HepG2 (cell line): ENCODE measurements around the gene MAP2K2. TPM values are rescaled to one million over a fixed set of nuclear protein-coding genes. Genes with fewer than 3 reads are reported as not detected.

Source experiments
- CBFB ChIP-seq: sonication (generic); formaldehyde crosslinking; IDR thresholded peaks from 2 replicates; pipeline ENCODE4 v1.4.0; 2020; ENCODE audit warnings: missing genetic modification reagents
- CCDC6 ChIP-seq: sonication (generic); formaldehyde crosslinking; IDR thresholded peaks from 2 replicates; pipeline ENCODE4 v1.8.1; 2022; ENCODE audit warnings: mild to moderate bottlenecking, missing genetic modification reagents, moderate library complexity
- HMG20B ChIP-seq: conservative IDR thresholded peaks from 2 replicates; pipeline ENCODE4 v1.6.1; 2016; ENCODE audit warnings: missing genetic modification reagents, missing compliant biosample characterization
- NFKBIZ ChIP-seq: IDR thresholded peaks from 2 replicates; pipeline ENCODE4 v1.6.1; 2018; ENCODE audit warnings: missing genetic modification reagents, missing compliant biosample characterization
- NONO ChIP-seq, 2 experiments: fragments of 450-650 bp in 1 of 2; sonication (generic) in 1 of 2; formaldehyde crosslinking in 1 of 2; IDR thresholded peaks in 1 of 2; conservative IDR thresholded peaks in 1 of 2; 2 replicates each; pipeline versions ENCODE4 v1.6.1 to v1.8.0; 2017 to 2022; ENCODE audit warnings: mild to moderate bottlenecking in 1 of 2, missing genetic modification reagents in 1 of 2, moderate library complexity in 1 of 2
- SALL2 ChIP-seq: sonication (generic); formaldehyde crosslinking; IDR thresholded peaks from 2 replicates; pipeline ENCODE4 v1.8.1; 2023; ENCODE audit warnings: mild to moderate bottlenecking, missing genetic modification reagents, inconsistent platforms
- SIX4 ChIP-seq: sonication (generic); formaldehyde crosslinking; IDR thresholded peaks from 2 replicates; pipeline ENCODE4 v1.4.0; 2020; ENCODE audit warnings: missing genetic modification reagents
- SMARCE1 ChIP-seq: fragments of 450-650 bp; IDR thresholded peaks from 2 replicates; pipeline ENCODE4 v1.6.1; 2017; ENCODE audit warnings: borderline replicate concordance
- SP140L ChIP-seq: sonication (generic); formaldehyde crosslinking; IDR thresholded peaks from 2 replicates; pipeline ENCODE4 v1.4.0; 2020; ENCODE audit warnings: missing genetic modification reagents, borderline replicate concordance
- ZNF232 ChIP-seq: sonication (generic); formaldehyde crosslinking; IDR thresholded peaks from 2 replicates; pipeline ENCODE4 v1.4.0; 2020; ENCODE audit warnings: missing genetic modification reagents, borderline replicate concordance
- ZNF737 ChIP-seq: sonication (generic); formaldehyde crosslinking; IDR thresholded peaks from 2 replicates; pipeline ENCODE4 v1.5.0; 2020; ENCODE audit warnings: missing genetic modification reagents, mild to moderate bottlenecking, borderline replicate concordance
- ZNF746 ChIP-seq: sonication (generic); formaldehyde crosslinking; IDR thresholded peaks from 2 replicates; pipeline ENCODE4 v1.8.0; 2022; ENCODE audit warnings: mild to moderate bottlenecking, missing genetic modification reagents
- ZNF788 ChIP-seq: sonication (generic); formaldehyde crosslinking; IDR thresholded peaks from 2 replicates; pipeline ENCODE4 v1.5.0; 2020; ENCODE audit warnings: mild to moderate bottlenecking, missing genetic modification reagents, borderline replicate concordance
- polyA plus RNA-seq, 8 experiments: library from polyadenylated mRNA; depleted of rRNA in 3 of 8; stranded (reverse) in 7 of 8; unstranded in 1 of 8; fragments of >200 nt; fragmentation: Illumina TruSeq in 4 of 8; extraction: Trizol in 4 of 8; gene quantifications; 2 replicates each; pipeline versions ENCODE4 v1.2.1 to v1.2.3, GENCODE V29; 2011 to 2016; ENCODE audit warnings: low read depth in 4 of 8, missing spikeins in 1 of 8, mixed read lengths in 1 of 8; ENCODE audit not compliant: insufficient read depth in 1 of 8
- total RNA-seq, 5 experiments: library from RNA; depleted of rRNA; stranded (reverse); fragments of >200 nt; fragmentation: Illumina TruSeq; extraction: Trizol; gene quantifications; 2 replicates each; pipeline ENCODE4 v1.2.3, GENCODE V29; 2016; ENCODE audit warnings: low read depth in 1 of 5
- TF ChIP-seq, protein P1 (sequence below), 2 experiments: IDR thresholded peaks; 2 replicates each; pipeline ENCODE4 v1.6.1; 2011 to 2012; ENCODE audit warnings: low read length in 2 of 2, borderline replicate concordance in 1 of 2, low read depth in 1 of 2, mild to moderate bottlenecking in 1 of 2, moderate library complexity in 1 of 2
- TF ChIP-seq, protein P2 (sequence below): IDR thresholded peaks from 2 replicates; pipeline ENCODE4 v1.6.1; 2016; ENCODE audit warnings: low read depth, borderline replicate concordance
- TF ChIP-seq, protein P3 (sequence below): sonication (generic); formaldehyde crosslinking; IDR thresholded peaks from 2 replicates; pipeline ENCODE4 v1.9.0; 2021; ENCODE audit warnings: mild to moderate bottlenecking, missing genetic modification reagents
- TF ChIP-seq, protein P4 (sequence below): sonication (generic); formaldehyde crosslinking; IDR thresholded peaks from 2 replicates; pipeline ENCODE4 v1.5.0; 2020; ENCODE audit warnings: missing genetic modification reagents

The MAP2K2 gene
- total and polyA plus RNA-seq, 2 of the 13 experiments (the other 11 are each of a cell fraction or from before 2014, with no cell fraction given): 70.3 to 80.9 TPM

DNA sequence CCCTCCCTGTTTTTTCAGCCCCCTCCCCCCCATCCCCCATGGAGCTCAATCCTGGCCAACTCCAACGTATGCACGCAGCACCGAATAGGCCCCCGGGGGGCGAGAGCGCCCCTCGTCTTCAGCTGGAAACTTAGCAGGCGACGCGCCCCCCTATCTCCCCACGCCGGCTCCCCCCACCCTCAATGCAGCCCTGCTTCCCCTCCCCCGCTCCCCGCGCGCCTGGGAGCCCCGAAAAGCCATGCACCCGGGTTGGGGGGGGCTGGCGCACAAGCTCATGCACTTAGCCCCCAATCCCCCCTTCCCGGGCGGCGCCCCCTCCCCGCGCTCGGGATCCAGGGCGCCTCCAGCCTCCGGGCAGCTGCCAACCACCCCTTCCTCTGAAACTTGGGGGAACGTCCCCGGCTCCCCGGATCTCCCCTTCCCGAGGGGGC lies 57.7 kb downstream of the MAP2K2 start (continued):
- TF ChIP-seq, protein P1, sequence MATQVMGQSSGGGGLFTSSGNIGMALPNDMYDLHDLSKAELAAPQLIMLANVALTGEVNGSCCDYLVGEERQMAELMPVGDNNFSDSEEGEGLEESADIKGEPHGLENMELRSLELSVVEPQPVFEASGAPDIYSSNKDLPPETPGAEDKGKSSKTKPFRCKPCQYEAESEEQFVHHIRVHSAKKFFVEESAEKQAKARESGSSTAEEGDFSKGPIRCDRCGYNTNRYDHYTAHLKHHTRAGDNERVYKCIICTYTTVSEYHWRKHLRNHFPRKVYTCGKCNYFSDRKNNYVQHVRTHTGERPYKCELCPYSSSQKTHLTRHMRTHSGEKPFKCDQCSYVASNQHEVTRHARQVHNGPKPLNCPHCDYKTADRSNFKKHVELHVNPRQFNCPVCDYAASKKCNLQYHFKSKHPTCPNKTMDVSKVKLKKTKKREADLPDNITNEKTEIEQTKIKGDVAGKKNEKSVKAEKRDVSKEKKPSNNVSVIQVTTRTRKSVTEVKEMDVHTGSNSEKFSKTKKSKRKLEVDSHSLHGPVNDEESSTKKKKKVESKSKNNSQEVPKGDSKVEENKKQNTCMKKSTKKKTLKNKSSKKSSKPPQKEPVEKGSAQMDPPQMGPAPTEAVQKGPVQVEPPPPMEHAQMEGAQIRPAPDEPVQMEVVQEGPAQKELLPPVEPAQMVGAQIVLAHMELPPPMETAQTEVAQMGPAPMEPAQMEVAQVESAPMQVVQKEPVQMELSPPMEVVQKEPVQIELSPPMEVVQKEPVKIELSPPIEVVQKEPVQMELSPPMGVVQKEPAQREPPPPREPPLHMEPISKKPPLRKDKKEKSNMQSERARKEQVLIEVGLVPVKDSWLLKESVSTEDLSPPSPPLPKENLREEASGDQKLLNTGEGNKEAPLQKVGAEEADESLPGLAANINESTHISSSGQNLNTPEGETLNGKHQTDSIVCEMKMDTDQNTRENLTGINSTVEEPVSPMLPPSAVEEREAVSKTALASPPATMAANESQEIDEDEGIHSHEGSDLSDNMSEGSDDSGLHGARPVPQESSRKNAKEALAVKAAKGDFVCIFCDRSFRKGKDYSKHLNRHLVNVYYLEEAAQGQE (IDR thresholded peaks at IDR 0.05; ENCODE audit: borderline replicate concordance in 1 of 2, low read depth in 1 of 2, low read length in 2 of 2): no peak
- TF ChIP-seq SIX4 (CRISPR knock-in tag): no peak
- no peak for TF ChIP-seq NONO (IDR thresholded peaks at IDR 0.05)
- no peak for TF ChIP-seq NONO (CRISPR knock-in tag; conservative IDR thresholded peaks at IDR 0.05)
- TF ChIP-seq, protein P2, sequence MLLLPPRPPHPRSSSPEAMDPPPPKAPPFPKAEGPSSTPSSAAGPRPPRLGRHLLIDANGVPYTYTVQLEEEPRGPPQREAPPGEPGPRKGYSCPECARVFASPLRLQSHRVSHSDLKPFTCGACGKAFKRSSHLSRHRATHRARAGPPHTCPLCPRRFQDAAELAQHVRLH (CRISPR knock-in tag): 0 out of 2 replicates have a peak, but pooled peaks have one; percentile 43
- no peak for TF ChIP-seq NFKBIZ (CRISPR knock-in tag)
- TF ChIP-seq, protein P3, sequence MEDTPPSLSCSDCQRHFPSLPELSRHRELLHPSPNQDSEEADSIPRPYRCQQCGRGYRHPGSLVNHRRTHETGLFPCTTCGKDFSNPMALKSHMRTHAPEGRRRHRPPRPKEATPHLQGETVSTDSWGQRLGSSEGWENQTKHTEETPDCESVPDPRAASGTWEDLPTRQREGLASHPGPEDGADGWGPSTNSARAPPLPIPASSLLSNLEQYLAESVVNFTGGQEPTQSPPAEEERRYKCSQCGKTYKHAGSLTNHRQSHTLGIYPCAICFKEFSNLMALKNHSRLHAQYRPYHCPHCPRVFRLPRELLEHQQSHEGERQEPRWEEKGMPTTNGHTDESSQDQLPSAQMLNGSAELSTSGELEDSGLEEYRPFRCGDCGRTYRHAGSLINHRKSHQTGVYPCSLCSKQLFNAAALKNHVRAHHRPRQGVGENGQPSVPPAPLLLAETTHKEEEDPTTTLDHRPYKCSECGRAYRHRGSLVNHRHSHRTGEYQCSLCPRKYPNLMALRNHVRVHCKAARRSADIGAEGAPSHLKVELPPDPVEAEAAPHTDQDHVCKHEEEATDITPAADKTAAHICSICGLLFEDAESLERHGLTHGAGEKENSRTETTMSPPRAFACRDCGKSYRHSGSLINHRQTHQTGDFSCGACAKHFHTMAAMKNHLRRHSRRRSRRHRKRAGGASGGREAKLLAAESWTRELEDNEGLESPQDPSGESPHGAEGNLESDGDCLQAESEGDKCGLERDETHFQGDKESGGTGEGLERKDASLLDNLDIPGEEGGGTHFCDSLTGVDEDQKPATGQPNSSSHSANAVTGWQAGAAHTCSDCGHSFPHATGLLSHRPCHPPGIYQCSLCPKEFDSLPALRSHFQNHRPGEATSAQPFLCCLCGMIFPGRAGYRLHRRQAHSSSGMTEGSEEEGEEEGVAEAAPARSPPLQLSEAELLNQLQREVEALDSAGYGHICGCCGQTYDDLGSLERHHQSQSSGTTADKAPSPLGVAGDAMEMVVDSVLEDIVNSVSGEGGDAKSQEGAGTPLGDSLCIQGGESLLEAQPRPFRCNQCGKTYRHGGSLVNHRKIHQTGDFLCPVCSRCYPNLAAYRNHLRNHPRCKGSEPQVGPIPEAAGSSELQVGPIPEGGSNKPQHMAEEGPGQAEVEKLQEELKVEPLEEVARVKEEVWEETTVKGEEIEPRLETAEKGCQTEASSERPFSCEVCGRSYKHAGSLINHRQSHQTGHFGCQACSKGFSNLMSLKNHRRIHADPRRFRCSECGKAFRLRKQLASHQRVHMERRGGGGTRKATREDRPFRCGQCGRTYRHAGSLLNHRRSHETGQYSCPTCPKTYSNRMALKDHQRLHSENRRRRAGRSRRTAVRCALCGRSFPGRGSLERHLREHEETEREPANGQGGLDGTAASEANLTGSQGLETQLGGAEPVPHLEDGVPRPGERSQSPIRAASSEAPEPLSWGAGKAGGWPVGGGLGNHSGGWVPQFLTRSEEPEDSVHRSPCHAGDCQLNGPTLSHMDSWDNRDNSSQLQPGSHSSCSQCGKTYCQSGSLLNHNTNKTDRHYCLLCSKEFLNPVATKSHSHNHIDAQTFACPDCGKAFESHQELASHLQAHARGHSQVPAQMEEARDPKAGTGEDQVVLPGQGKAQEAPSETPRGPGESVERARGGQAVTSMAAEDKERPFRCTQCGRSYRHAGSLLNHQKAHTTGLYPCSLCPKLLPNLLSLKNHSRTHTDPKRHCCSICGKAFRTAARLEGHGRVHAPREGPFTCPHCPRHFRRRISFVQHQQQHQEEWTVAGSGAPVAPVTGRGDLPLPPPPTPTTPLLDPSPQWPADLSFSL: no peak
- TF ChIP-seq HMG20B (CRISPR knock-in tag): no peak
- TF ChIP-seq ZNF788 (CRISPR knock-in tag): no peak
- no peak for TF ChIP-seq SMARCE1
- TF ChIP-seq SALL2: peak; percentile 32; the same call in 1 of the 2 replicates
- TF ChIP-seq SP140L: no peak
- 0 out of 2 replicates have a peak, but pooled peaks have one; percentile 30 for TF ChIP-seq CCDC6
- TF ChIP-seq, protein P4, sequence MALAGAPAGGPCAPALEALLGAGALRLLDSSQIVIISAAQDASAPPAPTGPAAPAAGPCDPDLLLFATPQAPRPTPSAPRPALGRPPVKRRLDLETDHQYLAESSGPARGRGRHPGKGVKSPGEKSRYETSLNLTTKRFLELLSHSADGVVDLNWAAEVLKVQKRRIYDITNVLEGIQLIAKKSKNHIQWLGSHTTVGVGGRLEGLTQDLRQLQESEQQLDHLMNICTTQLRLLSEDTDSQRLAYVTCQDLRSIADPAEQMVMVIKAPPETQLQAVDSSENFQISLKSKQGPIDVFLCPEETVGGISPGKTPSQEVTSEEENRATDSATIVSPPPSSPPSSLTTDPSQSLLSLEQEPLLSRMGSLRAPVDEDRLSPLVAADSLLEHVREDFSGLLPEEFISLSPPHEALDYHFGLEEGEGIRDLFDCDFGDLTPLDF (CRISPR knock-in tag): no peak
- TF ChIP-seq CBFB (CRISPR knock-in tag): no peak
- no peak for TF ChIP-seq ZNF746 (CRISPR knock-in tag)
- TF ChIP-seq ZNF737: no peak
- no peak for TF ChIP-seq ZNF232 (CRISPR knock-in tag)
